GM18511 (cell line): ENCODE results near the gene VEGFB.

Source experiments
- ATAC-seq: cut with Tn5 transposase; IDR thresholded peaks from one replicate; pipeline ENCODE4 v1.9.1; 2021; ENCODE audit warnings: mild to moderate bottlenecking, moderate library complexity; ENCODE audit not compliant: unreplicated experiment

VEGFB gene

GRCh38 chr11:64258946-64259532 lies 24.7 kb downstream of the VEGFB start:
- ATAC-seq, result no peak

GRCh38 chr11:64259533-64260067 lies 25.2 kb downstream of the VEGFB start:
- ATAC-seq, result no peak

GRCh38 chr11:64260147-64260708 lies 25.8 kb downstream of the VEGFB start:
- no peak for ATAC-seq

GRCh38 chr11:64261556-64262080 lies 27.2 kb downstream of the VEGFB start:
- ATAC-seq, result no peak

GRCh38 chr11:64262271-64263002 lies 28.1 kb downstream of the VEGFB start:
- no peak for ATAC-seq

- no peak for ATAC-seq
These were observed 28.9 kb downstream of the VEGFB start for GRCh38 chr11:64263021-64263946.

GRCh38 chr11:64263947-64264317 lies 29.5 kb downstream of the VEGFB start:
- ATAC-seq, result no peak

- ATAC-seq, result no peak
These were observed 30.0 kb downstream of the VEGFB start for GRCh38 chr11:64264371-64264852.

- ATAC-seq, result no peak
These were observed 31.1 kb downstream of the VEGFB start for GRCh38 chr11:64265176-64266160.

- ATAC-seq, result no peak
These were observed 32.0 kb downstream of the VEGFB start for GRCh38 chr11:64266339-64266738.

- no peak for ATAC-seq
These were observed 33.0 kb downstream of the VEGFB start for GRCh38 chr11:64267207-64267945.

- no peak for ATAC-seq
These were observed 33.9 kb downstream of the VEGFB start for GRCh38 chr11:64268025-64268892.

- peak; percentile 24 for ATAC-seq
These were observed 34.6 kb downstream of the VEGFB start for GRCh38 chr11:64268893-64269539.

- ATAC-seq, result peak; percentile 69
These were observed 35.3 kb downstream of the VEGFB start for GRCh38 chr11:64269540-64270220.

- no peak for ATAC-seq
These were observed 40.8 kb downstream of the VEGFB start for GRCh38 chr11:64275031-64275800.

- no peak for ATAC-seq
These were observed 41.5 kb downstream of the VEGFB start for GRCh38 chr11:64275841-64276240.
